Activated CD4-positive, alpha-beta T cell treated with anti-CD3 and anti-CD28 coated beads, Interleukin-2, amount 50 U/mL, for 48 hours (primary cell): ENCODE measurements around the gene WDR83.
"Not testable (repeated sequence)": the region's sequence is repeated elsewhere in the genome, so short reads cannot be mapped to it uniquely, and the experiment has no call there.

ENCODE experiments used
- DNase-seq, 2 experiments: peaks; one replicate each; pipeline ENCODE4 v3.0.0-alpha.2; 2020

The WDR83 gene, protein sequence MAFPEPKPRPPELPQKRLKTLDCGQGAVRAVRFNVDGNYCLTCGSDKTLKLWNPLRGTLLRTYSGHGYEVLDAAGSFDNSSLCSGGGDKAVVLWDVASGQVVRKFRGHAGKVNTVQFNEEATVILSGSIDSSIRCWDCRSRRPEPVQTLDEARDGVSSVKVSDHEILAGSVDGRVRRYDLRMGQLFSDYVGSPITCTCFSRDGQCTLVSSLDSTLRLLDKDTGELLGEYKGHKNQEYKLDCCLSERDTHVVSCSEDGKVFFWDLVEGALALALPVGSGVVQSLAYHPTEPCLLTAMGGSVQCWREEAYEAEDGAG

DNA sequence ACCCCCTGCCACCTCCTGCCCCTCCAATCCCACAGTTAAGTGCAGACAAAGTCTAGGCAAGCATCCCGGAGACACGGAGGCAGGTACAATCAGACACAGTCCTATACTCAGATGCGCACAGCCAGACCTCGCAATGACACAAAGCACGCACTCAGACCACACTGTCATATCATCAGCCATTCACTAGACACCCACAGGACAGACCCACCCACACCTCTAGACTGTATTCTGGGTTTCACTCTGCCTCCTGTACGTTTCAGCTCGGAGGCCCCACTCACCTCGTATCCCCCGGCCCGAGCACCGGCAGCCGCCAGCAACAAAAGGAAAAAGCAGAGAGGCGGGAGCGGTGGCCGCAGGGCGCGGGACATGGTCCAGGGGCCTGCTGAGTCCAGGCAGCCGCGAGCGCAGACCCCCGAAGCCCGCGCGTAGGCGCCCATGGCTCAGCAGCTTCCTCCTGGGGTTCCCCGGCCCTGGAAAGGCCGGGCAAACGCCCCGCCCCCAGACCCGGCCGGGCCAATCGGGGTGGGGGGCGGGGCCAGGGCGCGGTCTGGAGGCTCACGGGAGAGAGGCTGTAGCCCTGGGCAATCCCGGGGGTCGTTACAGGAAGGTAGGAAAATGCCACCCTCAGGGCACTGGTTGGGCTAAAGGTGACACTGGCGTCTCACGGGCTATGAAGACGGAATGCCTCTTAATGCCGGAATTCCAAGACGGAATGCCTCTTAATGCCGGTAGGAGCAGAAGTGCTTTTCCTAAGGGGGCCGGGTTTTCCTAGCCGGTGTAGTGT is at the start of gene WDR83, which contains the start of gene MAN2B1:
WDR83 (plus strand) TSS at position 543 of the 784 bp plus-strand sequence. CDS start 2,984 bp downstream, outside the sequence.
MAN2B1 (minus strand) TSS at position 478 of the 784 bp plus-strand sequence; CDS start at position 437, 41 bp downstream.
- DNase-seq, result peak; percentile 84 to 86

DNA sequence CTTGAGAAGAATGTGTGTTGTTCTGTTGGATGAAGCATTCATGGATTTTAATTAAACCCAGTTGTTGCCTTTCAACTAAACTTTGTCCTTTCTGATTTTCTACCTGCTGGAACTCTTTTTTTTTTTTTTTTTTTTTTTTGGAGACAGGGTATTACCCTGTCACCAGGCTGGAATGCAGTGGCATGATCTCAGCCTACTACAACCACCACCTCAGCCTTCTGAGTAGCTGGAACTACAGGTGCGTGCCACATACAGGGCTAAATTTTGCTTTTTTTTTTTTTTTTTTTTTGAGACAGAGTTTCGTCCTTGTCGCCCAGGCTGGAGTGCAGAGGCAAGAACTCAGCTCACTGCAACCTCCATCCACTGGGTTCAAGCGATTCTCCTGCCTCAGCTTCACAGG is 49.0 kb upstream of the WDR83 start:
- DNase-seq, result no peak

DNA sequence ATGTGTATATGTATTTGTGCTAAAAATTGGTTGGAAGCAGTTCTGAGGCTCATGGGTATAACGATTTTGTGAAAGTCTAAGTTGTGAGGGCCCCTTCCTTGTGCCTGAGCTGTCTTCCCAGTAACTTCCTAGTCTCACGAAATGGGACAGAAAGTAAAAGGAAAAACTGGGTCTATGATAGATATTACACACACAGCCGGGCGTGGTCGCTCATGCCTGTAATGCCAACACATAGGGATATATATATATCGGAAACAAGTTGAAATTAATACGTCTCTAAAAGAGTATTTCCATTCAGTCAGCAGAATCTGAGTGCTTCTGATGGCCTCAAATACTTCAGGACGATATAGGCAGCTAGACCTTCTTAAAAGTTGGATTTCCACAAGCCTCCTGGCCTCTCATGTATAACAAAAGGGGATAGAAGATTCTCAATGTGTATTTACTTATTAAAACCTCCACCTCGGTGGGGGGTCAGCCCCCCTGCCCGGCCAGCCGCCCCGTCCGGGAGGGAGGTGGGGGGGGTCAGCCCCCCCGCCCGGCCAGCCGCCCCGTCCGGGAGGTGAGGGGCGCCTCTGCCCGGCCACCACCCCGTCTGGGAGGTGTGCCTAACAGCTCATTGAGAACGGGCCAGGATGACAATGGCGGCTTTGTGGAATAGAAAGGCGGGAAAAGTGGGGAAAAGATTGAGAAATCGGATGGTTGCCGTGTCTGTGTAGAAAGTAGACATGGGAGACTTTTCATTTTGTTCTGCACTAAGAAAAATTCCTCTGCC is 45.2 kb upstream of the WDR83 start:
- not testable (repeated sequence) for DNase-seq

DNA sequence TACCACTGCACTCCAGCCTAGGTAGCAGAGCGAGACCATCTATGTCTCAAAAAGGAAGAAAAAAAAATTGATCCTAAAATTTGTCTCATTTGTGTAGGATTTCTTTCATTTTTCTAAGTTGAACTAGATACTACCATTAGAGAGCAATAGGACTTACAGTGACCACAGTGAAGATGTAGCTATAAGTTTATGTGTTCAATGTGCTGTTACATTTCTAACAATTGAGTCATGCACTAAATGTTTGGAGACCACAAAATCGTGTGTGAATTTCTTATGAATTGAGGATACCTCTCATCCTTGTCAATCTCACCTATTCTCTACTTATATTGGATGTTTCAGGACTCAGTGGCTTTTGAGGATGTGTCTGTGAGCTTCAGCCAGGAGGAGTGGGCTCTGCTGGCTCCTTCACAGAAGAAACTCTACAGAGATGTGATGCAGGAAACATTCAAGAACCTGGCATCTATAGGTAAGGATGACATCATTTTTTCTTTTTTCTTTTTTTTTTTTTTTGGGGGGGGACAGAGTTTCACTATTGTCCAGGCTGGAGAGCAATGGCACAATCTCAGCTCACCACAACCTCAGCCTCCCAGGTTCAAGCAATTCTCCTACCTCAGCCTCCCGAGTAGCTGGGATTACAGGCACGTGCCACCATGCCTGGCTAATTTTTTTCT is 43.1 kb upstream of the WDR83 start:
- no peak for DNase-seq

DNA sequence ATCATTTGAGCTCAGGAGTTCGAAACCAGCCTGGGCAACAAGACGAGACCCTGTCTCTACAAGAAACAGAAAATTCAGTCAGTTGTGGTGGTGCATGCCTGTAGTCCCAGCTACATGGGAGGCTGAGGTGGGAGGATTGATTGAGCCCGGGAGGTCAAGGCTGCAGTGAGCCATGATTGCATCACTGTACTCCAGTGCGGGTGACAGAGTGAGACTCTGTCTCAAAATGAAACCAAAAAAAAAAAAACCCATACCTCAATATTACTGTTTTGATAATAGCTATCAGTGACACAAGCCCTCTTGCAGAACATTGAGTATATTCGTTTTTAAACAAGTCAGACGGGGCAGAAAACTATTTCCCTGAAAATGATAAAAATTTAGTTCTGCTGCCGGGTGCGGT is 39.6 kb upstream of the WDR83 start:
- DNase-seq, result no peak

DNA sequence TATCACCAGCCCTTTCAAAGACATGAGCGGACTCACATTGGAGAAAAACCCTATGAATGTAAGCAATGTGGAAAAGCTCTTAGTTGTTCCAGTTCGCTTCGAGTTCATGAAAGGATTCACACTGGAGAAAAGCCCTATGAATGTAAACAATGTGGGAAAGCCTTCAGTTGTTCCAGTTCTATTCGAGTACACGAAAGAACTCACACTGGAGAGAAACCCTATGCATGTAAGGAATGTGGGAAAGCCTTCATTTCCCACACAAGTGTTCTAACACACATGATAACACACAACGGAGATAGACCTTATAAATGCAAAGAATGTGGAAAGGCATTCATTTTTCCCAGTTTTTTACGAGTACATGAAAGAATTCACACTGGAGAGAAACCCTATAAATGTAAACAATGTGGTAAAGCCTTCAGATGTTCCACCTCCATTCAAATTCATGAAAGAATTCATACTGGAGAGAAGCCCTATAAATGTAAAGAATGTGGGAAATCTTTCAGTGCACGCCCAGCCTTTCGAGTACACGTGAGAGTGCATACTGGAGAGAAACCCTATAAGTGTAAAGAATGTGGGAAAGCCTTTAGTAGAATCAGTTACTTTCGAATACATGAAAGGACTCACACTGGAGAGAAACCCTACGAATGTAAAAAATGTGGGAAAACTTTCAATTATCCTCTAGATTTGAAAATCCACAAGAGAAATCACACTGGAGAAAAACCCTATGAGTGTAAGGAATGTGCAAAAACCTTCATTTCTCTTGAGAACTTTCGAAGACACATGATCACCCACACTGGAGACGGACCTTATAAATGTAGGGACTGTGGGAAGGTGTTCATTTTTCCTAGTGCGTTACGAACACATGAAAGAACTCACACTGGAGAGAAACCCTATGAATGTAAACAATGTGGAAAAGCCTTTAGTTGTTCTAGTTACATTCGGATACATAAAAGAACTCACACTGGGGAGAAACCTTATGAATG is 38.3 kb upstream of the WDR83 start:
- no peak for DNase-seq

DNA sequence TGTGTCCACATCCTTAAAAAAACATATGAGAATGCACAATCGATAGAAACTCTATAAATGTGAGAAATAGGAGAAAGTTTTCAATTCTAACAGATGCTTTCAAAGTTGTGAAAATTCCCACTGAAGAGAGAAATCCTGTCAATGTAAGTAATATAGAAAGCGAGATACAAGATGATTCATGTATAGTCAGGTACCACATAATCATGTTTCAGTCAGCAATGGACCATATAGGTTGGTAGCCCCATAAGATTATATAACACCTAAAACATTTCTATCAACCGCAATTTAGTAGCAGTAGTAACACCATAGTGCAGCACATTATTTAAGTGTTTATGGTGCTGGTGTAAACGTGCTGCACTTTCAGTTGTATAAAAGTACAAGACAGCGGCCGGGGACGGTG is 37.4 kb upstream of the WDR83 start:
- no peak for DNase-seq

DNA sequence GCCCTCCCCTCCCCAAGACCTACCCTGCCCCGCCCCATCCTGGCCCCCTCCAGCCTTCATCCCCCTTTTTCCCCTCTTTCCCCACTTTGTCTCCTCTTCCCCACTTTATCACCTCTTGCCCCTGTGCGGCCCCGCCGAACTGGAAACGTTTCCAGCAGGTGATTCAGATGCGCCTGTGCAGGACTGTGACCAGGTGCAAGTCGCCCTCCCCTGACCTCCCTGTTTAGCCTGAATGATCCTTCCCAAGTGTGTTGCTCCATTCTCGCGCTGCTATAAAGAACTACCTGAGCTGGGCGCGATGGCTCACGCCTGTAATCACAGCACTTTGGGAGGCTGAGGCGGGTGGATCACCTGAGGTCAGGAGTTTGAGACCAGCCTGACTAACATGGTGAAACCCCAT is 30.0 kb upstream of the WDR83 start:
- no peak for DNase-seq

DNA sequence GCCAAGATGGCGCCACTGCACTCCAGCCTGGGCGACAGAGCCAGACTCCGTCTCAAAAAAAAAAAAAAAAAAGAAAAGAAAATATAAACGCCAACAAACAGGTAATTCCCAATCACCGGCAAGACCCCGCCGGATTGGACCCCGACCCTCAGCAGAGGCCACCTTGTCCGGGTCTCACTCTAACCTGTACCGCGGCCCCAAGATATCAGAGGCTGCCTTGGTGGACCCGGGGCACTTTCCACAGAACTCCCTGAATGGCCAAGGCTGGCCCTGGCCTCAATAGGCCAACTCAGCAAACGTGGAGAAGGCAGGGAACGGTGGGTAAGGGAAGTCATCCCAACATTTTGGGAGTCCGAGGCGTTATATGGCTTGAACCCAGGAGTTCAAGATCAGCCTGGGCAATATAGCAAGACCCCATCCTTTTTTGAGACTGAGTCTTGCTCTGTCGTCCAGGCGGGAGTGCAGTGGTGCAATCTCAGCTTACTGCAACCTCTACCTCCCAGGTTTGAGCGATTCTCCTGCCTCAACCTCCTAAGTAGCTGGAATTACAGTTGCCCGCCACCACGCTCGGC is 27.9 kb upstream of the WDR83 start:
- no peak for DNase-seq

DNA sequence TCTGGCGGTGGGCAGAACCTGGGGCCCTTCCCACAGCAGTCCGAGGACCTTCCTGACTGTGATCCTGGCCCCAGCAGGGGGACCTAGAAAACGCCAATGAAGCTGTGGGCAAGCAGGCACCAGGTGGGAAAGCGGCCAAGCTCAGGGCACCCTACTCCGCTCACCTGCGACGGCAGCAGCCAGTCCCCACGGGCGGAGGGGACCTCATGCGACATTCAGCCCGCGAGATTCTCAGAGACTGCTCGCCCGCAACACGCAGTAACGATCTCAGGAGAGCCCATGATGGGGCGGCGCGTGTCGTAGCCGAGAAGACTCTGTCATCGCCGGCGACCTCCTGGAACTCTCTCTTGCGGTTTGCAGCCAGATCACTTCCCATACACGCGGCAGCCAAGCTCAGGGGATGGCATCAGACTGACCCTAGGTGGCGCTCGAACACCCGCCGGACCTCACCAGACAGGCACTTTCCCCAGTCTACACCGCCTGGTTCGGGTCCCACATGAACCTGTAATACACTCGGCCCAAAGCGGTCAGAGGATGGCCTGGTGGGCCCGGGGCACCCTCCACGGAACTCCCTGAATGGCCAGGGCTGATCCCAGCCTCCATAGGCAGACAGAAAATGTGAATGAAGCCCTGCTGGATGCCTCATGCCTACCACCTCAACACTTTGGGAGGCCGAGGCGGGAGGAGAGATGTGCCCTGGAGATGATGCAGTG is 26.6 kb upstream of the WDR83 start:
- DNase-seq, result peak; percentile 91 to 94

DNA sequence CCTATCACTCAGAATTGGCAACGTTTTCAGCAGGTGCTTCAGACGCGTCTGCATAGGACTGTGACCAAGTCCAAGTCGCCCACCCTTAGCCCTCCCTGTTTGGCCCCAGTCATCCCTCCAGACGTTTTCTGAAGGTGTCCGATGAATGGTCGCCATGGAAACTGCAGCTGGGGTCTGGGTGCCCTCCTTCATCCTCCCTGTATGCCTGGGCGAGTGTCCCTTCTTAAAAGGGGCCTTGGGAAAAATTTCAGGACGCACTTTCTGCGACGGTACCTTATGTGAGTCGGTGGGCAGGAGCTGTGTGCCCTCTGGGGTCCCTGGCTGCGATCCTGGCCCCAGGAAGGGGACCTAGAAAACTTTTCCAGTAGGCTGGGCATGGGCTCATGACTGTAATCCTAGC is 25.2 kb upstream of the WDR83 start:
- DNase-seq, result no peak

DNA sequence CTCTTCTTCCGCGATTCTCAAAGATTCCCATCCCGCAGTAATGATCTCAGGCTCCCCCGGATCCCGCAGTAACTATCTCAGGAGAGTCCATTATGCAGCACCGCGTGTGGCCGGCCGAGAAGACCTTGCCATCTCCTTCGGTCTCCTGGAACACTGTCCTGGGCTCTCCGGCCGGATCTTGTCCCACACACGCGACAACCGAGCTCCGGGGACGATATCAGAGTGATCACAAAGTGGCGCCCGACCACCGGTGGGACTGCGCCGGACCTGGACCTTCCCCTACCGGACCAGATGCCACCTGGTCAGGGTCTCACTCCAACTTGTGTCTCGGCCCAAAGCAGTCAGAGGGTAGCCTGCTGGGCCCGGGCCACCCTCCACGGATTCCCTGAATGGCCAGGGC is 24.1 kb upstream of the WDR83 start:
- no peak for DNase-seq

DNA sequence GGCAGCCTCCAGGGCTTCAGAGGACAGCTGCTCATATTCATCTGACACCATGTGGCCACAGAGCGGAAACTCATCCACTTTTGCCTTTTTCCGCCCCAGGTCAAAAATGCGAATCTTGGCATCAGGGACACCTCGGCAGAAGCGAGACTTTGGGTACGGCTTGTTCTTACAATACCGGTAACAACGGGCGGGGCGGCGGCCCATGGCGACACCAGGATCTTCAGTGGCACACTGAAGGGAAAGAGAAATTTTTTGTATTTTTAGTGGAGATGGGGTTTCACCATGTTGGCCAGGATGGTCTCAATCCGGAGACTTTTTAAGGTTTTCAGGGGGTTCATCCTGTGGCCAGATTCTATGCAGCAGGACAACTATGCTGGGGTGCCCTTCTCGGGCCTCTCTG is 22.9 kb upstream of the WDR83 start:
- not testable (repeated sequence) for DNase-seq

DNA sequence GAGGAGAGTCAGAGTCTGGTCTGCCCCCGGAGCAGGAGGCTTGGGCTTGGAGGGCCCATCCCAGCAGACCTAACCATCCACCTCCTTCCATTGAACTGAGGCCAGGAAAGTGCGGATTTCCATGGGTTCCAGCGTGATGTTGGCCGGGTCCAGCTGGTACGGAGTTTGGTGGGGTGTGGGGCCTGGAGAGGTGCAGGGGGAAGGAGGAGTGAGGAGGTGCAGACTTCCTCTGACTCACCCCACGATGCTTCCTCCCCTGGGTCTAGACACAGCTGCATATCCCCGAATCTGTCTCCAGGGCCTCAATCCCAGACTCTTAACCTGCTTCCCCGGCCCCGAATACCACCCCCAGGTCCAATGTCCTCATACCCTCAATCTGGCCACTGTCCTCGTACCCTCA is 20.1 kb upstream of the WDR83 start:
- no peak for DNase-seq

DNA sequence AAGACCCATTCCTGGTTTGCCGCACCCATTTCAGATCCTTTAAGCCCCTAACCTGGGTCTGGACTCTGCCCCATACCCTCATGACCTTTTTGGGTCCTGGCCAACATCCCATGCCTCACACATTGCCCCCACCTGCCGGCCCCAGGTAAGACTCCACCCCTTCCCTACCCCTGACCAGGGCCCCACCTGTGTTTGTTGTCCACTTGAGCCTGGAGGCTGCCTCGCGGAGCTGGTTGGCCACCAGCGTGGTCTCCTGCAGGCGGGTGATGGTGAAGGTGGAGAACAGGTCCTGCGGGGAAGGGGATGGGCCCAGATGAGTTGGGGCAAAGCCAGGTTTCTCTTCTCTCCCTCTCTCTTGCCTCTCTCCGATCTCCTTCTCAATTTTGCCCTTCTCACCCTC is 19.6 kb upstream of the WDR83 start:
- DNase-seq, result no peak

DNA sequence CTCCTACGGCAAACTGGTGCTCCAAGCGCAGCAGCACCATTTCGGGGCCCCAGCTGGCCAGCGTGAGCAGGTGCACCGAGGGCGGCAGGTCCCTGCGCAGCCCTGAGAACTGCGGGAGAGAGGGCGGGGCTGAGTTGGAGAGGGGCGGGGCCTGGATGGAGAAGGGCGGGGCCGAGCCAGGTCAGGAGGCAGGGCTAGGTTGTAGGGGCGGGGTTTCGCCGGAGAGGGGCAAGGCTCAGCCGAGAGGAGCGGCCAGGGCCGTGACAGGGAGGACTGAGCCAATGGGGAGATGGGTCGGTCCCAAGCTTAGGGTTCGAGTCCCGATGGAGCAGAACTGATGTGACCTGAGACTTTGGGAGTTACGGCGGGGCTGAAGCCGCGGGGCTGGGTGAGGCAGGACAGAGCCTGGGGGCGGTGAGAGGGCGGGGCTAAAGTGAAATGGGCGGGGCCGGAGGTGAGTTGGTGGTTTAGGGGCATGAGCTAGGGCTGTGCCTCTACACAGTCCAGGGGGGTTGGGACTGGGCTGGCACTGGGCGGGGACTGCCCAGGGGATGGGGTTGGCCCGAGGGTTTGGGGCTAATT is 19.0 kb upstream of the WDR83 start:
- DNase-seq, result peak; percentile 46 to 48

DNA sequence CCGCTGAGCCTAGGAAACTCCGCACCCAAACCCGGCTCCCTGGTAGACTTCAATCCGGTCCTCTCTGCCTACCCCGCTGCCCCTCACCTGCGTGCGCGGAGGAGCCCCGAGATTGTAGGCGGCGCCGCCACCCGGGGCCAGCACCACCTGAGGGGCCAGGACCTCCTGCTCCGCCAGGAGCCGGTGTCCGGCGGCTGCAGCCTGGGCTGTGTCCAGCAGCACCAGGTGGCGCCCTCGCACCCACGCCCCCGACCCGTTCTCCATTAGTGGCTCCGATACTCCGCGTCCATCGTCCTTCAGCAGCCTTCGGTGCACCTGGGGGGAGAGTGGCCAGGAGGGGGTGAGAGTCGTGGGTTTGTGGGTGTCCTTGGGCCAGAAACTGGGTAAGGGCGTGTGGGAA is 18.5 kb upstream of the WDR83 start:
- no peak for DNase-seq

DNA sequence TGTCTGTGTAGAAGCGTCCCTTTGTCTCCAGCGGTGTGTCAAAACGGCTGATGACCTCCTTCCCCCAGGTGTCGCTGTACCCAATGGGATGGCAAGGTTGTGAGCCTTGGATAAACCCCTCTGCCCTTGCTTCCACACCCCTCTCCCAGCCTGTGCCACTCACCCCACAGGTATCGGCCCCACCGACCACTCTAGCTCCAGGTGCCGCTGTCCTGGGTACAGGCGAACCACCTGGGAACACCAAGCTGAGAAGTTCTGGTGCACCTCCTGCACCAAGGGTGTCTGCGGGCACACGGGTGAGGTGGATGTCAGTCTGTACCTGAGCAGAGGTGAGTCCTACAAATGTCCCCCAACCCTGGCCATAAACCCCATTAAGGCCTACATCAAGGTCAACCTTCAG is 16.7 kb upstream of the WDR83 start:
- DNase-seq, result no peak

DNA sequence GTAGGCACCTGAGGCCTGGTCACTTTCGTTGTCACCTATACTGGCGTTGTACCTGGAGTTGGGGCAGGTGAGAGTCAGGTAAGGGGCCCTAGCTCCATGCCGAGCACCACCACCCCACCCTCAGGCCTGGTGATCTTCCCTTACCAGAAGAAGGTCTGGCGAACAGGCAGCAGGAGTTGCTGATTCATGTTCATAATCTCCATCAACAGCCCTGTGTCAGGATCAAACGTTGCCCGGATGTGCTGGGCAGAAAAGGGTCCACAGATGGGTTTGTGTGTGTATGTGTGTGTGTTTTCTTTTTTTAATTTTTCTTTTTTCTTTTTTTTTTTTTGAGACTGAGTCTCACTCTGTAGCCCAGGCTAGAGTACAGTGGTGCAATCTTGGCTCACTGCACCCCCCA is 14.4 kb upstream of the WDR83 start:
- DNase-seq, result no peak

DNA sequence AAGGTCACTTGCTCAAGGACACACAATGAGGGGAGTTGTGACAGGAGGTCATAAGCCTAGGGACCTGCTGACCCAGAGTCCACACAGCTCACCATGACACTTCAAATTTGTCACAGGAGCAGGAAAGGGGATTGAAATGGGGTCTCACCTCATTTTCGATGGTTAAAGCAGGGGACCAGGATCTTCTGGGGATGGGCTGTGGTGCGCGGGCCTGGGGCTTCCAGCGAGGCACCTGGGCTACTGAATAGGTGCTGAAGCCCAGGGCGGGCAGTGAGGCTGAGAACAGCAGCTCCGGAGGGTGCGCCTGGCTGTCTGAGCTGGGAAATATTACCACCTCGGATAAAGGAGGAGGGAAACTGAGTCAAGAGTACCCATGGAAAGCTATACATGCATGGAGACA is 11.1 kb upstream of the WDR83 start:
- no peak for DNase-seq
